Endothelial cell of umbilical vein (primary cell): ENCODE measurements around the gene SGCE. TPM values are rescaled to one million over a fixed set of nuclear protein-coding genes. Genes with fewer than 3 reads are reported as not detected.

ENCODE experiments used
- BruUV-seq: library from RNA; stranded (reverse); fragments of 400-500 nt; replicated peaks from 2 replicates; lab custom pipeline; 2021; lab: Mats Ljungman, UMichigan
- CTCF ChIA-PET: fragments of 300-600, 350-600 bp; sonication (Branson Sonifier 250); formaldehyde crosslinking; loops from one replicate; lab custom pipeline; 2021; ENCODE audit warnings: antibody characterized with exemption, inconsistent platforms; lab: Charles Lee
- POLR2A ChIA-PET: fragments of 300-600, 350-600 bp; sonication (Branson Sonifier 250); formaldehyde crosslinking; loops from one replicate; lab custom pipeline; 2021; ENCODE audit warnings: antibody characterized with exemption, inconsistent platforms; lab: Charles Lee
- DNase-seq: peaks from one replicate; pipeline ENCODE4 v3.0.0-alpha.2; 2011; ENCODE audit warnings: low read depth, low spot score
- FAIRE-seq: peaks from 2 replicates; lab custom pipeline; 2011; peaks lifted over from hg19 to GRCh38; lab: Jason Lieb, UNC
- H2AFZ ChIP-seq: 2 replicates; pipeline ENCODE4 v1.6.0; 2012; ENCODE audit warnings: low read depth, low read length, control low read depth, inconsistent platforms
- H3K27ac ChIP-seq: 2 replicates; pipeline ENCODE4 v1.5.1; 2011; ENCODE audit warnings: low read depth, mild to moderate bottlenecking, control low read depth, low read length, moderate library complexity; ENCODE audit not compliant: insufficient read depth
- H3K27me3 ChIP-seq, 2 experiments: 2 replicates each; pipeline versions ENCODE4 v1.6.0 to v1.6.1; 2011; ENCODE audit warnings: low read length in 2 of 2, mixed read lengths in 1 of 2; ENCODE audit not compliant: control insufficient read depth in 2 of 2, insufficient read depth in 2 of 2
- H3K36me3 ChIP-seq, 2 experiments: 2 replicates in 1 of 2; 3 replicates in 1 of 2; pipeline ENCODE4 v1.5.1; 2011; ENCODE audit warnings: low read length in 2 of 2, mild to moderate bottlenecking in 1 of 2, moderate library complexity in 1 of 2; ENCODE audit not compliant: control insufficient read depth in 2 of 2, insufficient read depth in 2 of 2; ENCODE audit errors: extremely low read depth in 1 of 2
- H3K4me1 ChIP-seq: 3 replicates; pipeline ENCODE4 v1.5.1; 2011; ENCODE audit warnings: mild to moderate bottlenecking, low read length; ENCODE audit not compliant: control insufficient read depth, insufficient read depth; ENCODE audit errors: extremely low read depth
- H3K4me2 ChIP-seq: 2 replicates; pipeline ENCODE4 v1.6.1; 2011; ENCODE audit warnings: low read length, control low read depth, mixed read lengths; ENCODE audit not compliant: insufficient read depth
- H3K4me3 ChIP-seq, 3 experiments: fragments of 200-600 bp in 1 of 3; sonication (generic), shearing (Covaris generic) in 1 of 3; replicated peaks in 1 of 3; 2 replicates each; pipeline ENCODE4 v1.5.1; 2011 to 2016; ENCODE audit warnings: control low read depth in 3 of 3, low read length in 3 of 3, mild to moderate bottlenecking in 2 of 3, inconsistent platforms in 1 of 3, low read depth in 1 of 3, moderate library complexity in 1 of 3; ENCODE audit not compliant: insufficient read depth in 1 of 3
- H3K79me2 ChIP-seq: 2 replicates; pipeline ENCODE4 v1.6.0; 2012; ENCODE audit warnings: low read length, inconsistent platforms; ENCODE audit not compliant: control insufficient read depth, insufficient read depth
- H3K9ac ChIP-seq: replicated peaks from 2 replicates; pipeline ENCODE3; 2011; ENCODE audit warnings: low read length, control low read depth; ENCODE audit not compliant: insufficient read depth; ENCODE audit errors: extremely low read depth
- H3K9me1 ChIP-seq: replicated peaks from 3 replicates; pipeline ENCODE4 v1.6.0; 2011; ENCODE audit warnings: mild to moderate bottlenecking, low read length; ENCODE audit not compliant: control insufficient read depth, insufficient read depth; ENCODE audit errors: extremely low read depth
- H3K9me3 ChIP-seq: replicated peaks from 2 replicates; pipeline ENCODE4 v1.5.1; 2012; ENCODE audit warnings: low read length, inconsistent platforms; ENCODE audit not compliant: control insufficient read depth, insufficient read depth
- H4K20me1 ChIP-seq: replicated peaks from 2 replicates; pipeline ENCODE3; 2011; ENCODE audit warnings: mild to moderate bottlenecking, low read length; ENCODE audit not compliant: control insufficient read depth, insufficient read depth; ENCODE audit errors: extremely low read depth
- EZH2 ChIP-seq: IDR thresholded peaks from 2 replicates; pipeline ENCODE4 v1.6.1; 2012; ENCODE audit warnings: borderline replicate concordance, low read depth, mild to moderate bottlenecking, moderate library complexity, low read length, inconsistent platforms; ENCODE audit not compliant: severe bottlenecking
- FOS ChIP-seq: IDR thresholded peaks from 2 replicates; pipeline ENCODE4 v1.6.1; 2011; ENCODE audit warnings: mild to moderate bottlenecking, low read length, moderate library complexity, borderline replicate concordance; ENCODE audit not compliant: insufficient read depth
- GATA2 ChIP-seq: IDR thresholded peaks from 2 replicates; pipeline ENCODE4 v1.7.0; 2011; ENCODE audit warnings: low read depth, mild to moderate bottlenecking, moderate library complexity, mixed read lengths, low read length; ENCODE audit not compliant: insufficient read length, insufficient read depth
- JUN ChIP-seq: IDR thresholded peaks from 2 replicates; pipeline ENCODE4 v1.6.1; 2011; ENCODE audit warnings: borderline replicate concordance, low read depth; ENCODE audit not compliant: insufficient read length, insufficient read depth
- MYC ChIP-seq: IDR thresholded peaks from one replicate; pipeline ENCODE4 v1.6.1; 2011; ENCODE audit warnings: mild to moderate bottlenecking, low read depth, low read length
- POLR2A ChIP-seq: IDR thresholded peaks from 2 replicates; pipeline ENCODE4 v1.6.1; 2012; ENCODE audit warnings: low read depth, mild to moderate bottlenecking, control low read depth, low read length
- dilution Hi-C: fragments of 300-500 bp; cut with MboI; formaldehyde crosslinking; loops from one replicate; pipeline ENCODE4 v1.15.0; 2019; ENCODE audit warnings: low sequenced_read_pairs; ENCODE audit not compliant: extremely low pct_ligation_motif_present
- intact Hi-C: fragments of 100-400 bp; cut with micrococcal nuclease; formaldehyde crosslinking; loops from one replicate; pipeline ENCODE4 v1.10.0; 2022
- polyA plus RNA-seq, 4 experiments: library from polyadenylated mRNA; depleted of rRNA in 3 of 4; stranded (reverse) in 3 of 4; unstranded in 1 of 4; fragments of >200 nt; gene quantifications; 2 replicates each; pipeline versions ENCODE4 v1.2.1 to v1.2.3, GENCODE V29; 2011 to 2012; ENCODE audit warnings: missing spikeins in 1 of 4
- total RNA-seq: library from RNA; stranded (reverse); gene quantifications from 2 replicates; pipeline ENCODE4 v1.2.3, GENCODE V29; 2021
- TF ChIP-seq, protein P1 (sequence below), 2 donors: IDR thresholded peaks; 1 replicate in 1 of 2; 2 replicates in 1 of 2; pipeline ENCODE4 v1.5.1; 2011; ENCODE audit warnings: low read length in 2 of 2, mild to moderate bottlenecking in 2 of 2, moderate library complexity in 2 of 2, control low read depth in 1 of 2, inconsistent platforms in 1 of 2, low read depth in 1 of 2; ENCODE audit not compliant: insufficient read depth in 1 of 2; ENCODE audit errors: extremely low read depth in 1 of 2

The SGCE gene
- total and polyA plus RNA-seq, 2 donors (not counting 3 experiments of a cell fraction or from before 2014, with no cell fraction given) = 46.8 to 53.3 TPM

DNA sequence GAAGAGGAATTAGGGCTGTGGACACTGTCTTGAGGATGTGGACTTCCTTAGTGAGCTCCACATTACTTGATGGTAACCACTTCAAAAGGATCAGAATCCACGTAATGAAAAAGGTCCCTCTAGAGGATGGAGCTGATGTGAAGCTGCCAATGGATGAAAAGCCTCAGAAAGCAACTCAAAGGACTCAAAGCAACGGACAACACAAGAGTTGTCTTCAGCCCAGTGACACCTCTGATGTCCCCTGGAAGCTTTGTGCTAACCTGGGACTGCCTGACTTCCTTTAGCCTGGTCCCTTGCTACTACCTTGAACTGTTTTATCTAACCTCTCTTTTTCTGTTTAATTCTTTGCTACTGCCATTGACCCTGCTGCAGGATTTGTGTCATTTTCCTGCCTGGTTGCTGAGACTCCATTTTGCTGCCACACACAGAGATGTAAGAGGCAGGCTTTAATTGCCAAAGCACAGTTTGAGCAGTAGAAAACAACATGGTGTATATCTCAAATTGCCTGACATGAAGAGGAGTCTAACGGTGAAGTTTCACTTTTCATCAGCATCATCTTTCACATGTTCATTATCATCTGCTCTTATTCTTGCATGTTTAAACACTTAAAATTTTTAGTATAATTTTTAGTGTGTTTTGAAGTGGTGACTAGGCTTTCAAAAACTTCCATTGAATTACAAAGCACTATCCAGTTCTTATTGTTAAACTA, 11.1 kb upstream of the SGCE start:
- no peaks in the 10 kb centered on the region for H3K36me3 ChIP-seq
- H3K4me2 ChIP-seq = no peak overlapping the region
- TF ChIP-seq, protein P1, sequence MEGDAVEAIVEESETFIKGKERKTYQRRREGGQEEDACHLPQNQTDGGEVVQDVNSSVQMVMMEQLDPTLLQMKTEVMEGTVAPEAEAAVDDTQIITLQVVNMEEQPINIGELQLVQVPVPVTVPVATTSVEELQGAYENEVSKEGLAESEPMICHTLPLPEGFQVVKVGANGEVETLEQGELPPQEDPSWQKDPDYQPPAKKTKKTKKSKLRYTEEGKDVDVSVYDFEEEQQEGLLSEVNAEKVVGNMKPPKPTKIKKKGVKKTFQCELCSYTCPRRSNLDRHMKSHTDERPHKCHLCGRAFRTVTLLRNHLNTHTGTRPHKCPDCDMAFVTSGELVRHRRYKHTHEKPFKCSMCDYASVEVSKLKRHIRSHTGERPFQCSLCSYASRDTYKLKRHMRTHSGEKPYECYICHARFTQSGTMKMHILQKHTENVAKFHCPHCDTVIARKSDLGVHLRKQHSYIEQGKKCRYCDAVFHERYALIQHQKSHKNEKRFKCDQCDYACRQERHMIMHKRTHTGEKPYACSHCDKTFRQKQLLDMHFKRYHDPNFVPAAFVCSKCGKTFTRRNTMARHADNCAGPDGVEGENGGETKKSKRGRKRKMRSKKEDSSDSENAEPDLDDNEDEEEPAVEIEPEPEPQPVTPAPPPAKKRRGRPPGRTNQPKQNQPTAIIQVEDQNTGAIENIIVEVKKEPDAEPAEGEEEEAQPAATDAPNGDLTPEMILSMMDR (IDR thresholded peaks at IDR 0.05; ENCODE audit: extremely low read depth in 1 of 2, insufficient read depth in 1 of 2, low read depth in 1 of 2, low read length in 2 of 2) = no peak
- no peak for TF ChIP-seq EZH2
- no peak for TF ChIP-seq GATA2
- no peak for TF ChIP-seq JUN
- TF ChIP-seq POLR2A = no peak
- TF ChIP-seq FOS = no peak
- TF ChIP-seq MYC = no peak
- intact Hi-C loops = loop anchor here (1.0 kb wide), 1 partner anchor 9 kb away; no protein-coding TSS in a partner anchor
- H3K27me3 ChIP-seq = no peaks in the 10 kb centered on the region
- BruUV-seq = no TSS peak
- H3K4me1 ChIP-seq = no peaks in the 10 kb centered on the region
- no peak overlapping the region for H2AFZ ChIP-seq
- H3K27ac ChIP-seq = no peak overlapping the region
- no peak overlapping the region for H3K4me3 ChIP-seq
- no peaks in the 10 kb centered on the region for H3K9me1 ChIP-seq
- no peaks in the 10 kb centered on the region for H3K9me3 ChIP-seq
- DNase-seq = no peak
- H3K9ac ChIP-seq = no peak overlapping the region
- POLR2A ChIA-PET = no interaction called here
- CTCF ChIA-PET = no interaction called here
- no peaks in the 10 kb centered on the region for H3K79me2 ChIP-seq
- H4K20me1 ChIP-seq = no peaks in the 10 kb centered on the region
- no peak for FAIRE-seq
- dilution Hi-C loops = no loop called here
